Hepatic stellate cell (primary cell): ENCODE data around the gene ZBTB17.
A peak's percentile ranks its signal among the peaks of the same experiment; 100 is the strongest.
"Not testable (repeated sequence)": the region's sequence is repeated elsewhere in the genome, so short reads cannot be mapped to it uniquely, and the experiment has no call there.

Experiments used
- DNase-seq: peaks from one replicate; pipeline ENCODE4 v3.0.0; 2011; ENCODE audit warnings: low spot score

The ZBTB17 gene

GRCh38 chr1:15975805-15976680, at the start of gene ZBTB17:
Gene ZBTB17 (minus strand): TSS chr1:15976101. CDS start chr1:15948495, 27,606 bp downstream.
- DNase-seq = peak; percentile 98

- DNase-seq = no peak
Measured at GRCh38 chr1:16023050-16023653, 47.3 kb upstream of the ZBTB17 start.

- no peak for DNase-seq
Measured at GRCh38 chr1:16022393-16022792, 46.5 kb upstream of the ZBTB17 start.

GRCh38 chr1:16021681-16022080, 45.8 kb upstream of the ZBTB17 start, which contains the start of gene CLCNKA:
Gene CLCNKA (plus strand): TSS chr1:16022036. CDS start chr1:16022620, 584 bp downstream.
- no peak for DNase-seq

GRCh38 chr1:16020878-16021277, 45.0 kb upstream of the ZBTB17 start:
- not testable (repeated sequence) for DNase-seq

GRCh38 chr1:16020325-16020724, 44.4 kb upstream of the ZBTB17 start:
- DNase-seq = no peak

- DNase-seq = peak; percentile 67
Measured at GRCh38 chr1:16019644-16020277, 43.9 kb upstream of the ZBTB17 start.

- peak; percentile 46 for DNase-seq
Measured at GRCh38 chr1:16018749-16019643, 43.1 kb upstream of the ZBTB17 start.

- DNase-seq = no peak
Measured at GRCh38 chr1:16018308-16018707, 42.4 kb upstream of the ZBTB17 start.

- DNase-seq = peak; percentile 96
Measured at GRCh38 chr1:16017461-16018303, 41.8 kb upstream of the ZBTB17 start, which contains the start of gene HSPB7. Gene HSPB7 (minus strand): TSS chr1:16018043. CDS start chr1:16017963, 80 bp downstream.

GRCh38 chr1:16017076-16017460, 41.2 kb upstream of the ZBTB17 start:
- DNase-seq = no peak

GRCh38 chr1:16015960-16016901, 40.3 kb upstream of the ZBTB17 start:
- DNase-seq = no peak

- DNase-seq = no peak
Measured at GRCh38 chr1:16015491-16015890, 39.6 kb upstream of the ZBTB17 start.

- no peak for DNase-seq
Measured at GRCh38 chr1:16014509-16015482, 38.9 kb upstream of the ZBTB17 start.

GRCh38 chr1:16013908-16014258, 38.0 kb upstream of the ZBTB17 start:
- no peak for DNase-seq

GRCh38 chr1:16013220-16013907, 37.5 kb upstream of the ZBTB17 start:
- peak; percentile 91 for DNase-seq

- DNase-seq = peak; percentile 81
Measured at GRCh38 chr1:16012590-16013219, 36.8 kb upstream of the ZBTB17 start.
